A549 treated with AZD2906 at 1 μM for 4 hours (cell line): ENCODE results near the gene NAA25. TPM values are rescaled to one million over a fixed set of nuclear protein-coding genes. Genes with fewer than 3 reads are reported as not detected.

Experiments
- total RNA-seq: library from RNA; stranded (reverse); fragments of 200-300 nt; extraction: Qiagen RNA extraction; gene quantifications from 5 replicates; pipeline ENCODE4 v1.2.3, GENCODE V29; 2022

NAA25 gene
- 14.2 to 20.4 TPM (median 18.8 TPM) in 5 replicates for total RNA-seq

GRCh38 chr12:112108202-112109079 lies at the start of gene NAA25:
NAA25 (minus strand) TSS chr12:112108783; CDS start chr12:112108773, 10 bp downstream.

DNA sequence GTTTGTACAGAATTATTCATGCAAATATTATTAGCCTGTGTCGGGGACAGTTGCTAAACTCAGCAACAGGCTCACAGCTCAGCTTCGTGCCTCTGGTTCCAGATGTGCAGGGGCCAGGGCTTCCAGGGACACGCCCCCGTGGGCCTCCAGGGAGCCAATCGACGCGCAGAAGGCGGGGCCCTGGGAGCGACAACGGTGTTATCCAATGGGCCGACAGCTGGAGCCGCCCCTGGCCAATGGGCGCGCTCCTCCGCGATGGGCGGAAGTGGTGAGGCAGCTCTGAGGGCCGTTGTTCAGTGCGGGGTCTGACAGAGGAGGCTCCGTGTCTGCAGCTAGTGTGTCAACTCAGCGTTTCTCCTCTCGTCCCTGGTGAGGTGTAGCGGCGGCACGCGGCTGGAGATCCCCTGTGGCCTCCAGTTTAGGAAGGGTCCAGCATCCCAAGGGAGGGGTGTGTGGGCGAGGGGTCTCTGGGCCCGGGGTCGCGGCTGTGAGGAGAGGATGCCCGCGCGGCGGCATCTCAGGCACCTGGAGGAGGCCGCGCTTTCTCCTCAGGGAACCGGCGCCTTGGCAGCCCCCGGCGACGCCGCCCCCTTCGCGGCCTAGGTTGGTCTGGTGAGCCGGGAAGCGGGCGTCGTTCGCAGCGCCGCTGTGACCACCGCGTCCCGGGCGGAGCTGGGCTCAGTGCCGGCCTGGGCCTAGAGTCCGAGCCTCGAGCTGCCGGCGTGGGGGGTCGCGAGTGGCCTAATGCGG lies 16.8 kb upstream of the NAA25 start, which contains the start of gene TRAFD1:
Gene TRAFD1 (plus strand): TSS at position 311 of the 750 bp plus-strand sequence. CDS start 4,963 bp downstream, outside the sequence.

GRCh38 chr12:112012775-112013600 lies 95.6 kb downstream of the NAA25 start, which contains the start of the genes ERP29 and TMEM116:
ERP29 (plus strand) TSS chr12:112013426; CDS start chr12:112013466, 40 bp downstream.
TMEM116 (minus strand) TSS chr12:112013165; CDS start chr12:112005270, 7,895 bp downstream.

Other genes starting within 250 kb of the NAA25 start
- 4.5 to 6.6 TPM (median 5.4 TPM) in 5 replicates for gene TMEM116, start 95.6 kb downstream of the NAA25 start, total RNA-seq
- 124 to 135 TPM (median 129 TPM) in 5 replicates for gene ERP29, start 95.4 kb downstream of the NAA25 start, total RNA-seq
- gene TRAFD1, start 16.8 kb upstream of the NAA25 start, total RNA-seq, result 14.4 to 17.6 TPM (median 16.5 TPM) in 5 replicates